Ishikawa (cell line): ENCODE results near the gene APOL2.

ENCODE experiments used
- CREB1 ChIP-seq: IDR thresholded peaks from 2 replicates; pipeline ENCODE4 v1.6.1; 2012; ENCODE audit warnings: low read depth
- EP300 ChIP-seq: IDR thresholded peaks from 2 replicates; pipeline ENCODE4 v1.6.1; 2012; ENCODE audit warnings: borderline replicate concordance
- RAD21 ChIP-seq: IDR thresholded peaks from 2 replicates; pipeline ENCODE4 v1.6.1; 2012; ENCODE audit warnings: low read depth
- REST ChIP-seq: IDR thresholded peaks from 2 replicates; pipeline ENCODE4 v1.6.1; 2012; ENCODE audit warnings: low read depth, mild to moderate bottlenecking

- TF ChIP-seq CREB1 (no peak), EP300 (no peak), RAD21 (no peak), REST (no peak)
Observed at GRCh38 chr22:36210224-36210623, 29.1 kb downstream of the APOL2 start.
